Neuronal stem cell (in vitro differentiated cells): Measurements from ENCODE around the gene FIGNL1.

ENCODE experiments used
- DNase-seq: peaks from one replicate; pipeline ENCODE4 v3.0.0-alpha.2; 2013; ENCODE audit warnings: low spot score
- H2AFZ ChIP-seq: one replicate; pipeline ENCODE4 v1.6.1; 2013; ENCODE audit warnings: mild to moderate bottlenecking, low read length, inconsistent platforms
- H2AK5ac ChIP-seq: 2 replicates; pipeline ENCODE4 v1.6.1; 2013; ENCODE audit warnings: low read depth, mild to moderate bottlenecking, inconsistent platforms, low read length, moderate library complexity, mixed read lengths
- H2BK120ac ChIP-seq: 2 replicates; pipeline ENCODE4 v1.6.1; 2013; ENCODE audit warnings: low read depth, mild to moderate bottlenecking, inconsistent platforms, low read length, moderate library complexity, mixed read lengths
- H2BK12ac ChIP-seq: one replicate; pipeline ENCODE4 v1.6.1; 2013; ENCODE audit warnings: low read length, inconsistent platforms
- H2BK15ac ChIP-seq: 2 replicates; pipeline ENCODE4 v1.6.1; 2013; ENCODE audit warnings: mild to moderate bottlenecking, low read length, inconsistent platforms, mixed read lengths
- H2BK5ac ChIP-seq: one replicate; pipeline ENCODE4 v1.6.1; 2013; ENCODE audit warnings: inconsistent platforms, mild to moderate bottlenecking, low read length, moderate library complexity
- H3K14ac ChIP-seq: one replicate; pipeline ENCODE4 v1.6.1; 2013; ENCODE audit warnings: low read length, inconsistent platforms
- H3K18ac ChIP-seq: 2 replicates; pipeline ENCODE4 v1.6.1; 2013; ENCODE audit warnings: low read length, inconsistent platforms
- H3K23ac ChIP-seq: 2 replicates; pipeline ENCODE4 v1.6.1; 2013; ENCODE audit warnings: low read depth, mild to moderate bottlenecking, mixed read lengths, low read length, inconsistent platforms; ENCODE audit not compliant: poor library complexity
- H3K27ac ChIP-seq: replicated peaks from 3 replicates; pipeline ENCODE4 v1.5.1; 2013; ENCODE audit warnings: low read length, inconsistent platforms
- H3K27me3 ChIP-seq, 3 experiments: 2 replicates each; pipeline ENCODE4 v1.6.1; 2013; ENCODE audit warnings: low read length in 3 of 3, mild to moderate bottlenecking in 2 of 3, inconsistent platforms in 1 of 3, low read depth in 1 of 3, mixed read lengths in 1 of 3, moderate library complexity in 1 of 3; ENCODE audit not compliant: control insufficient read depth in 3 of 3, insufficient read depth in 3 of 3
- H3K36me3 ChIP-seq, 2 donors: replicated peaks in 1 of 2; 2 replicates each; pipeline ENCODE4 v1.6.1; 2013; ENCODE audit warnings: low read length in 2 of 2; ENCODE audit not compliant: control insufficient read depth in 2 of 2, insufficient read depth in 2 of 2
- H3K4ac ChIP-seq: 2 replicates; pipeline ENCODE4 v1.6.1; 2013; ENCODE audit warnings: inconsistent platforms, mild to moderate bottlenecking, low read length, moderate library complexity
- H3K4me1 ChIP-seq, 2 donors: 1 replicate in 1 of 2; 2 replicates in 1 of 2; pipeline ENCODE4 v1.6.1; 2013; ENCODE audit warnings: low read length in 2 of 2, low read depth in 1 of 2; ENCODE audit not compliant: control insufficient read depth in 2 of 2, insufficient read depth in 1 of 2
- H3K4me2 ChIP-seq: one replicate; pipeline ENCODE4 v1.6.1; 2013; ENCODE audit warnings: mild to moderate bottlenecking, low read length, inconsistent platforms; ENCODE audit not compliant: insufficient read depth, poor library complexity, severe bottlenecking
- H3K4me3 ChIP-seq, 2 donors: 2 replicates each; pipeline ENCODE4 v1.5.1; 2013; ENCODE audit warnings: low read length in 2 of 2, mild to moderate bottlenecking in 2 of 2, inconsistent platforms in 1 of 2, moderate library complexity in 1 of 2
- H3K79me1 ChIP-seq: one replicate; pipeline ENCODE4 v1.6.1; 2013; ENCODE audit warnings: low read depth, mild to moderate bottlenecking, inconsistent platforms, low read length, moderate library complexity
- H3K9ac ChIP-seq: one replicate; pipeline ENCODE4 v1.6.1; 2013; ENCODE audit warnings: mild to moderate bottlenecking, low read depth, low read length, inconsistent platforms; ENCODE audit not compliant: poor library complexity
- H3K9me3 ChIP-seq, 2 donors: replicated peaks in 1 of 2; 2 replicates each; pipeline versions ENCODE3 to v1.6.1; 2013; ENCODE audit warnings: low read length in 2 of 2, mild to moderate bottlenecking in 2 of 2, inconsistent platforms in 1 of 2, low read depth in 1 of 2, mixed read lengths in 1 of 2, moderate library complexity in 1 of 2; ENCODE audit not compliant: control insufficient read depth in 2 of 2, insufficient read depth in 1 of 2
- H4K8ac ChIP-seq: one replicate; pipeline ENCODE4 v1.6.1; 2013; ENCODE audit warnings: low read depth, mild to moderate bottlenecking, inconsistent platforms, low read length, moderate library complexity
- H4K91ac ChIP-seq: one replicate; pipeline ENCODE4 v1.6.1; 2013; ENCODE audit warnings: low read length, low read depth, mild to moderate bottlenecking, inconsistent platforms; ENCODE audit not compliant: poor library complexity
- WGBS, 2 donors: extraction: QIAGEN DNeasy Blood & Tissue Kit; methylation state at CpG; one replicate each; pipeline ENCODE4 v1.1.7; 2013; ENCODE audit warnings: missing lambda C conversion rate in 2 of 2, mixed read lengths in 1 of 2; ENCODE audit not compliant: insufficient read length in 2 of 2, insufficient replicate concordance in 1 of 2; ENCODE audit errors: extremely low coverage in 2 of 2; 5-methylcytosine and 5-hydroxymethylcytosine counted together

The FIGNL1 gene

DNA sequence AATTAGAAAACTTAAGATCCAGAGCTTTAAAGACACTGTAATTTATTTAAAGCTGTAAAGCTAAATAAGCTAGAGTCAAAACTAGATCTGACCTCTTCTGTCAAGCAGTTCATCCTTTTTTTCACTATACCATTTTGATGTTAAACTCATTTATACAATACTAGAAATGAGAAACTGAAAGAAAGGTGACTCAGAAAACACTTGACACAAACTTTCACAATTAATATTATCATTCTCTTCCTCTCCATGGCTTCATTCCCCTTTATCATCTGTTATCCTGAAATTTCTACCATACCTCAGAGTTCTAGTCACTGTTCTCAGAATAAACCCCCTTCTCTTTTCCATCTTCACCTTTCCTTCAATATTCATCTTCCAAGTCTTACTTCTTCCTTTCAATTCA is 1.3 kb downstream of the FIGNL1 start:
- H3K4me3 ChIP-seq, result peak overlapping the region in 1 of 2 donors; percentile 67
- H4K91ac ChIP-seq, result no peak overlapping the region
- H2BK120ac ChIP-seq, result no peak overlapping the region

DNA sequence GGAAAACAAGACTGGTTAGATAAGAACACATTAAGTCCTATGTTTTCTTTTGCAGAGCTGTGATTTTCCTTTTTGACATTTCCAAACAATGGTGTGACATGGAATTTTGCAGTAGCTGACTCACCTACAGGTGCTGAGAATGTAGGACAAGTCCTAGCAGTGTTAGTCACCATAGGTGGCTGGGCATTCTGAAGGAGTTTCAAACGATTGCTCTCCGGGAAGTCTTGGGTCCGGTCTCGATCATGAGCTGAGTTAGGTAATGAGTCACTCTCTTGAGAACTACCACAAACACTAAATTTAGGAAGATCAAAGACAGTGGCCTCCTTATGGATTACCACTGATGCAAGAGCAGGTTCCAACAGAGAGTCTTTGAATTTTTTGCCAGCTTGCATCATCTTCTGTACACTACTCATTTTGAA is 3.6 kb downstream of the FIGNL1 start:
- Histone ChIP-seq H3K27ac (no peak overlapping the region), H3K4ac (no peak overlapping the region), H3K4me3 (no peak overlapping the region), H3K9ac (no peak overlapping the region), H3K27me3 (no peaks in the 10 kb centered on the region), H3K79me1 (peaks cover 1% of the 10 kb centered on the region), H2AK5ac (no peak overlapping the region), H3K4me2 (no peak overlapping the region), H3K9me3 (peaks cover 0 to 4% of the 10 kb centered on the region in 2 donors), H3K4me1 (peaks cover 3 to 4% of the 10 kb centered on the region in 2 donors), H2AFZ (no peak overlapping the region), H3K23ac (no peak overlapping the region), H2BK5ac (no peak overlapping the region), H3K18ac (no peak overlapping the region), H3K36me3 (peaks cover 11 to 61% of the 10 kb centered on the region in 2 donors), H4K8ac (no peak overlapping the region), H2BK120ac (no peak overlapping the region), H4K91ac (no peak overlapping the region), H3K14ac (no peak overlapping the region), H2BK12ac (no peak overlapping the region), H2BK15ac (no peak overlapping the region)
- no peak for DNase-seq
- no CpG with 5 or more reads among the region's 4 CpGs for WGBS, 2 donors

More for the DNA sequence above, 1.3 kb downstream of the FIGNL1 start:
- Histone ChIP-seq H3K9ac (no peak overlapping the region), H4K8ac (no peak overlapping the region), H2AFZ (no peak overlapping the region), H3K4ac (no peak overlapping the region), H3K4me1 (peaks cover 3 to 4% of the 10 kb centered on the region in 2 donors), H2BK12ac (no peak overlapping the region), H3K23ac (no peak overlapping the region), H3K4me2 (no peak overlapping the region), H3K36me3 (peaks cover 11 to 41% of the 10 kb centered on the region in 2 donors), H3K14ac (no peak overlapping the region), H3K79me1 (peaks cover 1% of the 10 kb centered on the region), H3K18ac (no peak overlapping the region), H2BK5ac (no peak overlapping the region), H3K9me3 (peaks cover 0 to 4% of the 10 kb centered on the region in 2 donors), H3K27ac (no peak overlapping the region), H2BK15ac (no peak overlapping the region), H3K27me3 (no peaks in the 10 kb centered on the region), H2AK5ac (no peak overlapping the region)
- no peak for DNase-seq

DNA sequence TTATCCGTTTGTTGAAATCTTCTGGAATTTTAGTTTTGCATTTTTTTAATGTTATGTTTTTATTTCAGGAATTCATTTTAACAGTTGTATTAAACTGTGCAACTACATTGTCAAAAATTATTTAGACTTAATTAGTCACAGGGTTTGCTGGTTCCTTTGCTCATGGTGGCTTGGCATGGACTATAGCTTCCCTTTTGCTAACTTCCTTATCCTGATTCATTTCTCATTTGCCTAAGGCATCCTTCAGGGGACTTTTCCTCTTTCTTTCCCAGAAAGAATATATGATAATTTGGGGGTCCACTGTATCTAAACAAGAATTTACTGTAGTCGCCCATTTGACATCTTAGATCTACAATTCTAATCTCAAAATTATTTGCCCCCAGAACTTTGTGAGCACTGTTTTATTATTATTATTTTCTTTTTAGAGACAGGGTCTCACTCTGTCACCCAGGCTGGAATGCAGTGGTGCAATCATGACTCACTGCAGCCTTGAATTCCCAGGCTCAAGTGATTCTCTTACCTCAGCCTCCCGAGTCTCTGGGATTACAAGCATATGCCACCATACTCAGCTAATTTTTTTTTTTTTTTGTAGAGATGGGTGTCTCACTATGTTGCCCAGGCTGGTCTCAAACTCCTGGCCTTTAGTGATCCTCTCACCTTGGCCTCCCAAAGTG is 13.9 kb downstream of the FIGNL1 start:
- H3K79me1 ChIP-seq, result no peaks in the 10 kb centered on the region
- H2BK120ac ChIP-seq, result no peak overlapping the region
- H4K91ac ChIP-seq, result no peak overlapping the region
- no peak overlapping the region for H3K4me2 ChIP-seq
- no peak overlapping the region for H3K9ac ChIP-seq
- H4K8ac ChIP-seq, result no peak overlapping the region
- no peak overlapping the region for H3K4me3 ChIP-seq
- no peak overlapping the region for H2BK5ac ChIP-seq
- H3K23ac ChIP-seq, result no peak overlapping the region
- H2BK15ac ChIP-seq, result no peak overlapping the region
- H3K4ac ChIP-seq, result no peak overlapping the region
- peaks cover 0 to 3% of the 10 kb centered on the region in 2 donors for H3K4me1 ChIP-seq
- peaks cover 3 to 33% of the 10 kb centered on the region in 2 donors for H3K36me3 ChIP-seq
- H3K27me3 ChIP-seq, result no peaks in the 10 kb centered on the region
- no peak overlapping the region for H2BK12ac ChIP-seq
- H3K27ac ChIP-seq, result no peak overlapping the region
- no peaks in the 10 kb centered on the region for H3K9me3 ChIP-seq
- no peak for DNase-seq
- H2AK5ac ChIP-seq, result no peak overlapping the region
- H3K14ac ChIP-seq, result no peak overlapping the region
- H3K18ac ChIP-seq, result no peak overlapping the region
- H2AFZ ChIP-seq, result no peak overlapping the region
- no CpG with 5 or more reads among the region's 3 CpGs for WGBS, 2 donors

DNA sequence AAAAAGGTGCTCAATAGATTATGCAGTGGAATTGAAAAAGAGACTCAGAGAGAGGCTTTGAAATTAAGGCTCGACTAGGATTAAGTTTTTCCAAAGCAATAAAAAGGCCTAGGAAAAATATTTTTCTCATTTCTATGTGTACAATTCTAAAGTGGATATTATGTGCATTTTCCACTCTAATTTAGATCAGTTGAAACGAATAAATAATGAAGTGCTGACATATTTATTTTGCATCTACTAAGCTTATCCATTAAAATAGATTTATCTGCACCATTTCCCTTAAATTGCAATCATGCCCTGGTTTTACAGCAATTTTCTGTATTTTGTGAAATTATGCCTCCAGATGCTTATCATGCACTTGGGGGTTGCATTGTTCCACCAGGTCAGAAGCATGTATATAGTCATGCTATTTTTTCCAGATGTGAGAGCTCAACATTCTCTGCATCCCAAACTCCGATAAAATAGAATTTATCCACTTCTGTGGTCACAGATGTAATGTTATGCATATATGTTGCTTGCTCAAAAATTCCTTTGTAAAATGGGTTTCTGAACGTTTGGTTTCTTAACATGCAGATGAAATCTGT is 18.3 kb downstream of the FIGNL1 start:
- no peak overlapping the region for H4K8ac ChIP-seq
- H3K27me3 ChIP-seq, result peaks cover 0 to 2% (median 0%) of the 10 kb centered on the region in 3 experiments
- no peak overlapping the region for H2BK12ac ChIP-seq
- no peak overlapping the region for H2BK120ac ChIP-seq
- no peak overlapping the region for H2BK5ac ChIP-seq
- no peak overlapping the region for H3K14ac ChIP-seq
- H3K36me3 ChIP-seq, result peaks cover 0 to 2% of the 10 kb centered on the region in 2 donors
- no peak overlapping the region for H3K9ac ChIP-seq
- H3K4ac ChIP-seq, result no peak overlapping the region
- no peak overlapping the region for H2AK5ac ChIP-seq
- H3K4me2 ChIP-seq, result no peak overlapping the region
- H3K9me3 ChIP-seq, result no peaks in the 10 kb centered on the region
- no peaks in the 10 kb centered on the region for H3K79me1 ChIP-seq
- no peak overlapping the region for H2BK15ac ChIP-seq
- H3K27ac ChIP-seq, result no peak overlapping the region
- no peak overlapping the region for H3K23ac ChIP-seq
- H2AFZ ChIP-seq, result no peak overlapping the region
- no peak for DNase-seq
- H3K4me3 ChIP-seq, result no peak overlapping the region
- no peak overlapping the region for H3K18ac ChIP-seq
- WGBS, 2 donors, result no CpG with 5 or more reads among the region's 4 CpGs
- no peak overlapping the region for H4K91ac ChIP-seq
- H3K4me1 ChIP-seq, result peaks cover 0 to 5% of the 10 kb centered on the region in 2 donors
